Stimulated activated CD8-positive, alpha-beta memory T cell treated with anti-CD3 and anti-CD28 coated beads, Interleukin-15, amount 100 ng/mL, for 1 hour (primary cell): ENCODE results near the gene PGS1.
"Not testable (repeated sequence)": the region's sequence is repeated elsewhere in the genome, so short reads cannot be mapped to it uniquely, and the experiment has no call there.

Experiments
- DNase-seq: peaks from one replicate; pipeline ENCODE4 v3.0.0-alpha.2; 2020; ENCODE audit warnings: low read depth

The PGS1 gene, protein sequence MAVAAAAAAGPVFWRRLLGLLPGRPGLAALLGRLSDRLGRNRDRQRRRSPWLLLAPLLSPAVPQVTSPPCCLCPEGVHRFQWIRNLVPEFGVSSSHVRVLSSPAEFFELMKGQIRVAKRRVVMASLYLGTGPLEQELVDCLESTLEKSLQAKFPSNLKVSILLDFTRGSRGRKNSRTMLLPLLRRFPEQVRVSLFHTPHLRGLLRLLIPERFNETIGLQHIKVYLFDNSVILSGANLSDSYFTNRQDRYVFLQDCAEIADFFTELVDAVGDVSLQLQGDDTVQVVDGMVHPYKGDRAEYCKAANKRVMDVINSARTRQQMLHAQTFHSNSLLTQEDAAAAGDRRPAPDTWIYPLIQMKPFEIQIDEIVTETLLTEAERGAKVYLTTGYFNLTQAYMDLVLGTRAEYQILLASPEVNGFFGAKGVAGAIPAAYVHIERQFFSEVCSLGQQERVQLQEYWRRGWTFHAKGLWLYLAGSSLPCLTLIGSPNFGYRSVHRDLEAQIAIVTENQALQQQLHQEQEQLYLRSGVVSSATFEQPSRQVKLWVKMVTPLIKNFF

DNA sequence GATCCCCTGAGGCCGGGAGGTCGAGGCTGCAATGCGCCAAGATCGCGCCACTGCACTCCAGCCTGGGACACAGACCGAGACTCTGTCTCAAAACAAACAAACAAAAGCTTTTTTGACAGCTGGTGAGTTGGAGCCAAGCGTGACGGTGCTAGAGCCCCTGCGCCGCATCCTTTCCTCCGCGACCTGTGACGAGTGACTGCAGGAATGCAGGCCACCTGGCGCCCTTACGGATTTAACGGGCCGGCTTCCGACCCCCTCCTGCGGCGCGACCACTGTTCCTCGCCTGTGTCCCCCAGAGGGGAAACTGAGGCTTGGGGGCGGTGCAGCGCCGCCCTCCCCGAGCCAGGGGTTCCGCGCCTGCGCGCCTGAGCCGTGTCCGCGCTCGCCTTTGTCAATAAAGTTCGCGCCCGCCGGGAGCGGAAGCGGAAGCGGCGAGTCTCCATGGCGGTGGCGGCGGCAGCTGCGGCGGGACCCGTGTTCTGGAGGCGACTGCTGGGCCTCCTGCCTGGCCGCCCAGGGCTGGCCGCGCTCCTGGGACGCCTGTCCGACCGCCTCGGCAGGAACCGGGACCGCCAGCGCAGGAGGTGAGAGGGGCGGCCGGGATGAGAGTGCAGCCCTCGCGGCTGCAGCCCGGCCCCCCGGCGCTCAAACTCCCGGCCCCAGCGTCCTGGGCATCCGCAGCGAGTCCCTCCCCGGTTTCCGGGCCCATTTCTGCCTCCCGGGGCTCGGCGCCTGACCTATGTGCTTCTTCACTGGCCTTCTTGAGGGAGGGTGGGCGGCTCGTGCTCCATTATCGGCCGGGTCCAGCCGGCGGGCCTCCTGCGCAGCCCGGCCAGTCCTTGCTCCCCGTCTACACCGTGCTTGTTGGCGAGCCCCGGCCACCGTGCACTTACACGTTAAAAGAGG lies at the start of gene PGS1:
Gene PGS1 (plus strand): TSS at position 425 of the 906 bp plus-strand sequence. CDS start 17 bp downstream, at position 442.
- DNase-seq, result peak; percentile 62

- no peak for DNase-seq
Measured at GRCh38 chr17:78329263-78330059, 49.0 kb upstream of the PGS1 start.

DNA sequence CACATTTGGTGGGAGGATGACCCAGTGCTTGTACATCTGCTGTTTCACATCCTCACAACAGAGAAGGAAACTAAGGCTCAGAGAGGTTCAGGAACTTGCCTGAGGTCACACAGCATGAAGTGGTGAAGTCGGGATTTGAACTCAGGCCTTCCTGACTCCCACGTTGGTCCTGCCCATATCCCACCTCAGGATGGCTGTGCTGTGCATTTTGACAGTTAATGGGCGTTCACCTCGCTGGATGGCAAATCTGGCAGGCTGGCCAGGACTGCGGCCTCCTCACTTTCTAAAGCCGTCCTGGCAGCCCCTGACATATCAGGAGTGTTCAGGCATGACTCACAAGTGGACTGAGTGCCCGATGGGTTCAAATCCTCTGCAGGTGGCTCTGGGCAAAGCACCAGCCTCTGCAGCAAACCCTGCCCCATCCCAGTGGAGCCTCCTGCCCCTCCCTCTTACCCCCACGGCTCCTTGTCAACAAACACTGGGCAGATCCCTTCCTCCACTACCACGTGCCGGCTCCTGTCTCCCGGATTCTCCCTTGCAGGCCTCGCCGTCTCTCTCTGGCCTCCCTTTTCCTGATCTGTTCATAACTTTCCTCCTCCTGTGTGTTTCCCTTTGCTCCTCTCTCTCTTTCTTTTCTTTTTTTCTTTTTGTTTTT lies 47.8 kb upstream of the PGS1 start:
- no peak for DNase-seq

DNA sequence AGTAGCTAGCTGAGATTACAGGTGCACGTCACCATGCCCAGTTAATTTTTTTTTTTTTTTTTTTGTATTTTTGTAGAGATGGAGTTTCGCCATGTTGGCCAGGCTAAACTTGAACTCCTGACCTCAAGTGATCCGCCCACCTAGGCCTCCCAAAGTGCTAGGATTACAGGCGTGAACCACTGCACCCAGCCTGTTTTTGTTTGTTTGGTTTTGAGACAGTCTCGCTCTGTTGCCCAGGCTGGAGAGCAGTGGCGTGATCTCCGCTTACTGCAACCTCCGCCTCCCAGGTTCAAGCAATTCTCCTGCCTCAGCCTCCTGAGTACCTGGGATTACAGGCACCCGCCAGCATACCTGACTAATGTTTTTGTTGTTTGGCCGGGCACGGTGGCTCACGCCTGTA lies 47.1 kb upstream of the PGS1 start:
- not testable (repeated sequence) for DNase-seq

GRCh38 chr17:78332991-78333390 lies 45.5 kb upstream of the PGS1 start:
- DNase-seq, result no peak

DNA sequence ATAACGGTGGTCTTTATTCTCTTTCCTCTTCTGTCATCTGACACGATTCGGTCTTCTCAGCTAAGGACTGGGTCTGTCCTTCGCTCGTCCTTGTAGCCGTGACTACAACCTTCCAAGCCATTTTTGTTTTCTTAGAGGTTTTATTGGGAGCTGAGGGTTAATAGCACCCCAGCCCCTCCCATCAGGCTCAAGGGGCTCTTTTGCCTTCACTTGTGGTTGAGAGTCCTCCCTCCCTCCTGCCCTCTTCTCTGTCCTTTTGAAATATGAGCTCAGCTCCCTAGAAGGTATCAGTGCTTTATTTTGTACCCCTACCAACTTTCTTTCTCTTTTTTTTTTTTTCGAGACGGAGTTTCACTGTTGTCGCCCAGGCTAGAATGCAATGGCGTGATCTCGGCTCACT lies 43.2 kb upstream of the PGS1 start:
- no peak for DNase-seq

DNA sequence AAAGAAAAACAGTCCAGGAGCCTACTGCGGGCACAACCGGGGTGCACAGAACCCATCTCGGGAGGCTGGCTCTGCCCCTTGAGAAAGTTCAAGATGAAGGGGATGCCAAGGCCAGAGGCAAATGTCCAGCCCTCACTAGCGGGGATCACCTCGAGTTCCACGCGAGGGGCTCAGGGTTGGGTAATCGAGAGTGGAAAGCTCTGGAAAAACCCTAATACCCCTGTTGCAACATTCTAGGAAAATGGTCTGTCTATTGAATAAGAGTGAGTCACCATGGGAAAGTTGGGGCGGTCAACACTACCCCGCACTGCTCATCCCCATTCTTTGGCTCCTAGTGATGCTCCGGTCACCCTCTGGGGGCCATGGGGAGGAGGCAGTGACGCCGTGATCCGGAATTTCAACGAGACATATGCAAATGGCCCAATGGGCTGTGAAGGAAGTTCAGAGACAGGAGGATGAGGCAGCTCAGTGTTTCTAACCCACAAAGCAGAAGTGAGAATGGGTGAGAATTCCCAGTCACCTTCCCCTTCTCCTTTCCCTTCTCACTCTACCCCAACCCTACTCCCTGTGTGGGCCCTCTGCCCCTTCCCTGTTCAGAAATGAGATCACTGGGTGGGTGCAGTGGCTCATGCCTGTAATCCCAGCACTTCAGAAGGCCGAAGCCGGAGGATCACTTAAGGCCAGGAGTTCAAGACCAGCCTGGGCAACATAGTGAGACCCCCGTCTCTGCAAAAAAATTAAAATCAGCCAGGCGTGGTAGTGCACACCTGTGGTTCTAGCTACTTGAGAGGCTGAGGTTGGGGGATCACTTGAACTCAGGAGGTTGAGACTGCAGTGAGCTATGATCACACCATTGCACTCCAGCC lies 41.0 kb upstream of the PGS1 start:
- no peak for DNase-seq

DNA sequence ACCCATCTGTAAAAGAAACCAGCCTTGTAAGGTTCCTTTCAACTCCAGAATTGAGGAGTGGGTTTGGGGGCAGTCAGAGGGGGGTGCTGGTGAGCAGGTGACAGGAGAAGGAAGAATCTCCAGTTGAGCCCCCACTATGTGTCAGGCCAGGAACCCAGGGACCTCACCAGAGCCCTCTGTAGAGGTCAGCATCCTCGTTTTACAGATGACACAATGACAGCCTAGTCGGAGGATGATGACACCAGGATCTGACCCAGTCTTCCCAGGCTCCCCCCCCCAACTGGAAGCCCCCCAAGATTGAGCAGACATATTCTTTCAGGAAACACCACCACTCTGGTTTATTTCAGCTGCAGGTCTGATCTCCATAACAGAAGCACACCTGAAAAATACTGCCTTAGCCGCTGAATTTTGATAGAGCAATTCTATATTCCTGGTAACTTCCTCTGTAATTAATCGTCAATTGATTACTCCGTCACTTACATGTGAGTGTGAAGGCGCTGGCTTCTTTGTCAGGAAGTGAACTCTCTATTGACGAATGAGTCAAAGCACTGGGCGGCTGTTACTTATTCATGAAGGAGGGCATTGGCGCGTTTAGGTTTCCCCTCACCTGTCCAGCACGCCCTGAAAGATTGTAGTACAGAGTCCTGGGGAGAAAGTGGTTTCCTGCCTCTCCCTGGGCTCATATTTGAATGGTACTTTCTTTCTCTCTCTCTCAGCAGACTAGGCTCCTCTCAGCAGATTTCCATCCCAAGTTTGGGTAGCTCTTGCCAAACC lies 39.8 kb upstream of the PGS1 start:
- DNase-seq, result no peak

- DNase-seq, result no peak
Measured at GRCh38 chr17:78340183-78340955, 38.1 kb upstream of the PGS1 start.

DNA sequence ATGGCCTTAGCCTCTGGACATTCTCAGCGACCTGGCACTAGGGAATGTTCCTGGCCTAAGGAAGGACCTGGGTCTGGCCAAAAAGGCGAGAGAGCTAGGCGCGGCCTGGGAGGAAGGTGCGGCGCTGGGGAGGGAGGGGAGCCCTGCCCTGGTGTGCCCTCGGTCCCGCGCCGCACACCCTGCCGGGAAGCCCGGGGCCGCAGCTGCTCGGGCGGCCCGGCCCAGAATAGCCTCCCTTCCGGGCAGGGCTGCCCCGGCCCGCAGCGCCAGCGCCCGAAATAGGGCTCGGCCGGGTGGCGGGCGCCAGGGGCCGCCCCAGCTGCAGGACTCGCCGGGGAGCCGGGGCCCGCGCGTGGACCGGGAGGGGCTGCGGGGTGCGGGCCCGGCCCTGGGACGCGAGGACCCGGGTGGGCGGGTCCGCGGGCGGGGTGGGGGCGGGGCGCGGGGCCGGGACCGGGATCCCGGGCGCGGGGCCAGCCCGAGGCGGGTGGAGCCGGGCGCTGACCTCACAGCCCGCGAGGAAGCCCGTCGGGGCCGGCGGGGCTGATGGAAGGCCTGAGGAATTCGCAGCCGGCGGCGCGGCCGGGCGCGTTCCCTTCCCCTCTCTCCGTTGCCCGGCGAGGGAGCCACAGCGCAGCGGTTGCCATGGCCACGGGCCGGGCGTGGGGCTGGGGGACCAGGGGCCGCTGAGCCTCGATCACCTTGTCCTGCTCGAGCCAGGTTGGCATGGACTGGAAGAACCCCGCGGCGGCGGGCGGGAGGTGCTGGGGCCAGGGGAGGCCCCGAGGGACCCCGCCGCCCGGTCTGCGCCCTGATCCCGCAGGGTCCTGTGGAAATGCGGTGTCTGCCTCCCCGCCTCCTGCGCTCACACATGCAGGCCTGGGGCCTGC lies 36.6 kb upstream of the PGS1 start:
- no peak for DNase-seq

- DNase-seq, result no peak
Measured at GRCh38 chr17:78342449-78343186, 35.8 kb upstream of the PGS1 start.

DNA sequence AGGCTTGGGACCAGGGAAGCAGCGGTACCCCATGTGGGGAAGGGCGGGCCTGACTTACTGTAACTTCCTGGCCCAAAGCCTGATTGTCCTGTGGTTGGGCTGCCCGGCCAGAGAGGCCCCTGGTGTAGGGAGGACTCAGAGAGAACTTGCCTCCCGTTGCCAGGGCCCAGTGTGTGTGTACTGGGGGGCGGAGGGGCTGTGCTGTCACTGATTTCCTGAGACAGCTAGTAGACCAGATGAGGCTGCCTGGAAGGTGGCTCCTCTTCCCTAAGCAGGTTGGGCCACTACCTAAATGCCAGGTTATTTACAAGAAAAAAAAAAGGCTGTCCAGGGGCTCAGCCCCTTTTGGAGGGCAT lies 35.3 kb upstream of the PGS1 start:
- DNase-seq, result no peak

DNA sequence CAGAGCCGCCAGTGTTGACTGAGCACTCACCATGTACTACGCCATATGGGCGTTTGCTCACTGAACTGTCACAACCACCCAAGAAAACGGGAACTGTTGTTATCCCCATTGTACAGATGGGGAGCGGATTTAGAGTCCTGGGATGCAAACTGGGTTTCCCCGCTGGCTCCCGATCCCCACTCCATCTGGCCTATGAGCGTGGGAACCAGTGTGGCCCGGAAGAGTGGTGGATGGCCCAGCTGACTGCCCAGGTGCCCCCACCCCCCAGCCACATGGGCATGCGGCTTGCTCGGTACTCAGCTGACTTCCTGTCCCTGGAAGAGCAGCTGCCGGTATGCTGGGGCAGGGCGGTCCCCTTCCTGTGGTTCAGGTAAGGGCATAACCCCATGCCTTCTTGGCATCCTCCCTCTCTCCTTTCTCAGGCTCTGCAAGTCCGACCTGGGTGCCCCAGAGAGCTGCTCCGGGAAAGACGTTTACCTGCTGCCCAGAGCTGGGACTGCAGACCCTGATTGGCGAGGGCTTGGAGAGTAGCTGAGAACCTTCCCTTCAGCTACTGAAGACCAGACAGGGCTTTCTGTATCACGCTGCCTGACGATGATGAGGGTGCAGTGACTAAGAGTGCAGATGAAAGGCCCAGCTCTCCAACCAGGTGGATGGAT lies 34.8 kb upstream of the PGS1 start:
- peak; percentile 47 for DNase-seq

DNA sequence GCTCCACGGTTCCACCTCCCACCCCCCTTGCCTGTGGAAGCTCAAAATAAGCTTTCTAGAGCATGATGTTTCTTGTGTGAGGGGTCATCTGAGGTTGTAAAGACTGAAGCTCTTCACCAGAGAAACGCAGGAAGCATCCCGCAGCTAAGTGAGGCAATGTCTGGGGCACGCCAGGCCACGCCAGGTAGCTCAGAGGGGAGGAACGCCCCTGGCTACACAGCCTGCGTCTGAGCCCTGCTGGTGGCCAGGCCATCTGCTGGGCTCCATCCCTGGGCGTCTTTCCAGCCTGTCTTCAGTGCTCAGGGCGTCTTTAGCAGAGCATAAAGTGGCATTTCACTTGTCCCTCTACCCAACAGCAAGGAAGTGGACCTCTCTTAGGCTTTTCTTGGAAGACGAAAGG lies 33.8 kb upstream of the PGS1 start:
- no peak for DNase-seq

GRCh38 chr17:78345172-78345571 lies 33.3 kb upstream of the PGS1 start:
- no peak for DNase-seq

DNA sequence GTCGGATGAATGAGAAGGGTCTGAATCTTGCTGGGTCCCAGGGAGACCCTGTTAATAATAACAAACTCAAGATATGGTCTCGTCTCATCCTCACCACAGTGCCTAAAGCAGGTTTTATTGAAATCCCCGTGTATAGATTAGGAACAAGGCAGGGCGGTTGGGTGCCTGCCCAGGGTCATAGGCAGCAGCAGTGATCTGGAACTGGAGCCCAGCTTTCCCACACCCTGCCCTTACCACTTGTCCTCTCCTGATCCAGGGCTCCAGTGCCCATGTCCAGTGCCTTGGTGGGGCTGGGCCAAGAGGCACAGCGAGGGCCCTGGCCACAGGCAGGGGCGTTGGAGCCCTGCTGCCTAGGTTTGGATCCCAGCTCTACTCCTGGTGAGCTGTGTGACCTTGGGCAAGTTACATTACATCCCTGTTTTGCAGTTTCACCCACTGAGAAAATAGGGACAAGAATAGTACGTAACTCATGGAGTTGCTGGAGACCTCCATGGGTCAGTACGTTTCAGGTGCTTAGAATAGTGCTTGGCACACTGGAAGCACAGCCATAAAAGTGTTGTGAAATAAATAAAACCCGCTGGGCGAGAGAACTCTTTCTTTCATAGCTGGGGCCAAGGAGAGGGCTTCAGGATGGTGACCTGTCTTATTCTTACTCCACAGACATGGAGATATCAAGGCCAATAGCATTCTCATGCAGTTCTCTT lies 32.5 kb upstream of the PGS1 start:
- DNase-seq, result no peak
